Dedifferentiated amniotic fluid mesenchymal stem cell (primary cell): ENCODE measurements around the gene KRTAP25-1.

Source experiments
- DNase-seq: peaks from one replicate; pipeline ENCODE4 v3.0.0-alpha.2; 2016; ENCODE audit errors: extremely low spot score

KRTAP25-1 gene

DNA sequence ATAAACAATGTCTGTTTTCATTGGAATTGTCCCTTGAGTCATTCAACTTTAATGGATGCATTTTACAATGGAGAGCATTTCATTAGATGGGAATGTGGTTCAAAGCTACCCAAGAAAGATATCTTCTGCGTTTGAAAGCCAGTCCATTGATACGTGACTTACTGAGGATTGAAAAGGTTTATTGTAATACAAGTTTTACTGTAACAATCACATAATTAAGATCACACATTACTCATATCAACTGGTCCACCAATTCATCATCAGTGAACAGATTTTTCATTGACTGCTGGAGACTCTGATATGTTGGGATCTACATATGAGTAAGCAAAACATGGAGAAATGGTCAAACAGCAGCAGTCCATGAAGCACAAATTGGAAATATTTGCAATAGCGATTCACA, 39.4 kb downstream of the KRTAP25-1 start:
- DNase-seq: no peak

DNA sequence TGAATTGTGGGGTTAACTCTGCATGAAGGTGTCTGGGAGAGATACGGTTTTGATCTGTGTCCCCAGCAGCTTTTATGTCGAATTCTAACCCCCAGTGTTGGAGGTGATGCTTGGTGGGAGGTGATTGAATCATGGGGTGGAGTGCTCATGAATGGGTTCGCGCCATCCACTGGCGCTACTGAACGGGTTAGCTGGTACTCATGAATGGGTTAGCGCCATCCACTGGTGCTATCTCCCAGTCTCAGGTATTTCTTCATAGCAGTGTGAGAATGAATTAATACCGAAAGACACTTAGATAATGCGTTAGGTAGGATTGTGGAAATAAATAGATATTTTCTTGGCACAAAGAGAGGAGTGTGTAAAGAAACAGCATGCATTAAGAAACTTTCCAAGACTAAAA, 40.5 kb downstream of the KRTAP25-1 start:
- no peak for DNase-seq

DNA sequence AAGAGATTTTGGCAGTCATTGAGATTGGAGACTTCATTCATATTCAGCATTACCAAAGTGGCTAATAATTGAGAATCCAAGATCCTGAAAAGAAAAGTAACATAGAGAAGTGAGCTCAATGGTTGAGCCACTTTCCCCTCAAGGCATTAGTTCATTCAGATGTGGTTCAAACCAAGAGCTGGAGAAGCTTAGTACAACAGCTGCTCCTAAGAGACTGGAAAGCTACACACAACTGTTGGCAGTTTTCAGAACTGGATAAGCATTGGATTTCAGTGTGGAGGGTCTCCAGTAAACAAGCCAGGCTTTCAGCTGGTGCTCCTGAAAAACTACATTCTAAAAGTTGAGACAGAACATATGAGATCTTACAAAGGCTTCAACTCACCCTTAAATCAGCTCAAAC, 44.3 kb downstream of the KRTAP25-1 start:
- DNase-seq: no peak

DNA sequence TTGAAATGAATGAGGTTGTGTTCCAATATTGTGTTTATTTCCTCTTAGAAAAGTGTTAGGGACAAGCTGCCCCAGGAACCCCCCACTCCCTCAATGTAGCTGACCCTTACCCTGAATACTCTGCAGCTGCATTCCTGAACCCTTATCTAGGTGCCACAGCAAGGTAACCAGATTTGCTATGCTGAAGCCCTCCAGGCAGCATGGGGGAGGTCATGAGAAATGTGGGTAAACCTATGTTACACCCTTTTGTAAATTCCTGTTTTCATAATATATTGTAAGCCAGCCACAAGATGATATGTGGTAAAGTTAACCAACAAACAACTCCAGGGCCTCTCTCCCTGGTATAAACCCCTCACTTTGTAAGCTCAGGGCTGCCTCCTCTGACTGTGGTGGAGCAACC, 45.6 kb downstream of the KRTAP25-1 start:
- no peak for DNase-seq

DNA sequence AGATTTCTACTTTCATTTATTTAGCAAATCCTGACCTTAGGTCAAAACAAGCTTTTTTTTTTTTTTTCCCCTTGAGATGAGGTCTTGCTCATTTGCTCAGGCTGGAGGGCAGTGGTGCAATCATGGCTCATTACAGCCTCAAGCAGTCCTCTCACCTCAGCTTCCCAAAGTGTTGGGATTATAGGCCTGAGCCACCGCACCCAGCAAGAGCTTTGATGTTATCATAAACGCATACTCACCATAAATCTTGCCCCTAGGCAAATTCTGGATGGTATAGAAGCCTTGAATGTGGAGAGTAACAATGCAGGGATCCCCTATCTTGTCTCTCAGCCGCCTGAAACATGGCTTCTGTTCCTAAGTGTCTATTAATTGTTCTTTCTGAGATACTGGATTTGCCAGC, 48.7 kb downstream of the KRTAP25-1 start:
- DNase-seq: no peak
